ENCODE measurements around the gene WDR27. TPM values are rescaled to one million over a fixed set of nuclear protein-coding genes. Genes with fewer than 3 reads are reported as not detected.

The WDR27 gene
- total and polyA plus RNA-seq, 7 donors, result 1.2 to 46.0 (median 20.0) TPM

GRCh38 chr6:169487579-169488436 lies 214.0 kb downstream of the WDR27 start:
- Histone ChIP-seq H3K36me3 (no peaks in the 10 kb centered on the region), H3K27me3 (no peaks in the 10 kb centered on the region), H3K4me3 (no peak overlapping the region), H3K4me1 (peaks cover 0 to 11% (median 9%) of the 10 kb centered on the region in 4 donors), H3K27ac (no peak overlapping the region), H3K9me3 (no peaks in the 10 kb centered on the region)
- WGBS, 2 donors, result 82 to 86% methylated on average over 5 of the region's 5 CpGs
- TF ChIP-seq EP300 (IDR thresholded peaks at IDR 0.05) (no peak), POLR2AphosphoS5 (IDR thresholded peaks at IDR 0.05) (no peak), POLR2A (IDR thresholded peaks at IDR 0.05) (no peak)
- TF ChIP-seq, protein P1, sequence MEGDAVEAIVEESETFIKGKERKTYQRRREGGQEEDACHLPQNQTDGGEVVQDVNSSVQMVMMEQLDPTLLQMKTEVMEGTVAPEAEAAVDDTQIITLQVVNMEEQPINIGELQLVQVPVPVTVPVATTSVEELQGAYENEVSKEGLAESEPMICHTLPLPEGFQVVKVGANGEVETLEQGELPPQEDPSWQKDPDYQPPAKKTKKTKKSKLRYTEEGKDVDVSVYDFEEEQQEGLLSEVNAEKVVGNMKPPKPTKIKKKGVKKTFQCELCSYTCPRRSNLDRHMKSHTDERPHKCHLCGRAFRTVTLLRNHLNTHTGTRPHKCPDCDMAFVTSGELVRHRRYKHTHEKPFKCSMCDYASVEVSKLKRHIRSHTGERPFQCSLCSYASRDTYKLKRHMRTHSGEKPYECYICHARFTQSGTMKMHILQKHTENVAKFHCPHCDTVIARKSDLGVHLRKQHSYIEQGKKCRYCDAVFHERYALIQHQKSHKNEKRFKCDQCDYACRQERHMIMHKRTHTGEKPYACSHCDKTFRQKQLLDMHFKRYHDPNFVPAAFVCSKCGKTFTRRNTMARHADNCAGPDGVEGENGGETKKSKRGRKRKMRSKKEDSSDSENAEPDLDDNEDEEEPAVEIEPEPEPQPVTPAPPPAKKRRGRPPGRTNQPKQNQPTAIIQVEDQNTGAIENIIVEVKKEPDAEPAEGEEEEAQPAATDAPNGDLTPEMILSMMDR (IDR thresholded peaks at IDR 0.05), result no peak
- intact Hi-C loops (cut with DNase I), result no loop called here
- DNase-seq, result no peak

- Histone ChIP-seq H3K27me3 (no peaks in the 10 kb centered on the region), H3K4me3 (no peak overlapping the region), H3K36me3 (peaks cover 0 to 3% (median 0%) of the 10 kb centered on the region in 4 donors), H3K27ac (no peak overlapping the region), H3K4me1 (no peaks in the 10 kb centered on the region), H3K9me3 (peaks cover 0 to 3% (median under 1%) of the 10 kb centered on the region in 4 donors)
- TF ChIP-seq POLR2AphosphoS5 (IDR thresholded peaks at IDR 0.05), result no peak
- TF ChIP-seq, protein P1 (IDR thresholded peaks at IDR 0.05), result no peak
- TF ChIP-seq EP300 (IDR thresholded peaks at IDR 0.05), result no peak
- no peak for TF ChIP-seq POLR2A (IDR thresholded peaks at IDR 0.05)
- intact Hi-C loops (cut with DNase I), result no loop called here
- 95% methylated on average over 34 of the region's 34 CpGs for WGBS, 2 donors
- DNase-seq, result no peak
Observed at GRCh38 chr6:169479783-169480495, 221.9 kb downstream of the WDR27 start.

DNA sequence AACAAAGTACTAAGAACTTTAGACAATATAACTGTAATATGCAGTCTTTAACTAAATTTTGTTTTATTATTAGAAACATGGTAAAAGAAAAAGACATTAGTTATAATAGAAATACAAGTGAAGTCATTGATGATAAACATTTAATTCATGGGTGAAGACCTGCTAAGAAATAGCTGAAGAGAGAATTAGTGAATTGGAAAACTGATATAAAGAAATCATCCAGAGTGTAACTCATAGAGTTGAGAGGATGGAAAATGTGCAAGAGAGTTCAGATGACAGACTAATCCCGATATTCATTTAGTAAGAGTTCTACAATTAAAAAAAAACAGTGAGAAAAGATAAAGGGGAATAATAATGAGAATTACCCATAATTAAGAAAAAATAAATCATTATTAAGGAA lies 227.5 kb downstream of the WDR27 start:
- TF ChIP-seq, protein P1 (IDR thresholded peaks at IDR 0.05), result no peak
- H3K4me3 ChIP-seq, result no peak overlapping the region
- H3K4me1 ChIP-seq, result no peaks in the 10 kb centered on the region
- 98% methylated on average over 1 of the region's 1 CpG for WGBS, 2 donors
- DNase-seq, result no peak
- no peaks in the 10 kb centered on the region for H3K27me3 ChIP-seq
- H3K36me3 ChIP-seq, result no peaks in the 10 kb centered on the region
- peaks cover 0 to 7% (median 2%) of the 10 kb centered on the region in 4 donors for H3K9me3 ChIP-seq
- intact Hi-C loops (cut with DNase I), result no loop called here
- no peak overlapping the region for H3K27ac ChIP-seq

DNA sequence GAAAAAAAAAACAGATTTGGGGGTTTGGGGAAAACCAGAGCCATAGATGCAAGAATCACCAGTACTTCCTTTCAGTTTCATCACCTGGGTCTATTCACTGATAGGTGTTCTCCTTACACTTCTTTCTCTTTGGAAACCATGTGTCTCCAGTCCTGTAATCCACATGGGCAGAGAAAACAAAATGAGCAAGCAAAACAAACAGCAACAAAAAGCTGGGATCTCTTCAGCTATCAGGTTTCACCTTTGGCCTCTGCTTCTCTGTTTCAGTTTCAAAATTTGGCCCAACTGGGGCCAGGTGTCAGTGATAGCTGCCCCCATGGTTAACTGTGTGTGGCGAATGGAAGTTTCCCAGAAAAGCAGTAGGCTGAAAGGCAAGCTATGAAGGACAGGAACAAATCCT lies 228.2 kb downstream of the WDR27 start:
- Histone ChIP-seq H3K27me3 (no peaks in the 10 kb centered on the region), H3K36me3 (no peaks in the 10 kb centered on the region), H3K9me3 (peaks cover 0 to 7% (median 2%) of the 10 kb centered on the region in 4 donors), H3K4me1 (no peaks in the 10 kb centered on the region), H3K4me3 (no peak overlapping the region), H3K27ac (no peak overlapping the region)
- TF ChIP-seq EP300 (IDR thresholded peaks at IDR 0.05), result no peak
- TF ChIP-seq, protein P1 (IDR thresholded peaks at IDR 0.05), result no peak
- TF ChIP-seq POLR2AphosphoS5 (IDR thresholded peaks at IDR 0.05), result no peak
- no peak for TF ChIP-seq POLR2A (IDR thresholded peaks at IDR 0.05)
- no peak for DNase-seq
- WGBS, 2 donors, result 80 to 81% methylated on average over 1 of the region's 1 CpG
- intact Hi-C loops (cut with DNase I), result no loop called here

Measured in sigmoid colon (tissue), 7 donors.